Omental fat pad (tissue), 4 donors: ENCODE results near the gene APBB2. TPM values are rescaled to one million over a fixed set of nuclear protein-coding genes. Genes with fewer than 3 reads are reported as not detected.
A peak's percentile ranks its signal among the peaks of the same experiment; 100 is the strongest.

Source experiments
- ATAC-seq: fragments of 150-250 bp; one replicate; pipeline ENCODE4 v1.9.1; 2016; ENCODE audit warnings: mild to moderate bottlenecking, moderate library complexity; ENCODE audit not compliant: low FRiP score
- DNase-seq: peaks from one replicate; pipeline ENCODE4 v3.0.0-alpha.2; 2019; ENCODE audit warnings: low spot score
- CTCF ChIP-seq, 3 donors: fragments of 450-650 bp; IDR thresholded peaks; one replicate each; pipeline ENCODE4 v1.5.1; 2016 to 2017; ENCODE audit warnings: antibody characterized with exemption in 3 of 3, mild to moderate bottlenecking in 3 of 3, moderate library complexity in 2 of 3
- total RNA-seq, 4 donors: library from RNA; depleted of rRNA; stranded (reverse); fragments of >200 nt; gene quantifications; one replicate each; pipeline ENCODE4 v1.1.0, GENCODE V29; 2016

The APBB2 gene
- total RNA-seq, 4 donors from 2014 or later, result 76.6 to 138 (median 113) TPM

DNA sequence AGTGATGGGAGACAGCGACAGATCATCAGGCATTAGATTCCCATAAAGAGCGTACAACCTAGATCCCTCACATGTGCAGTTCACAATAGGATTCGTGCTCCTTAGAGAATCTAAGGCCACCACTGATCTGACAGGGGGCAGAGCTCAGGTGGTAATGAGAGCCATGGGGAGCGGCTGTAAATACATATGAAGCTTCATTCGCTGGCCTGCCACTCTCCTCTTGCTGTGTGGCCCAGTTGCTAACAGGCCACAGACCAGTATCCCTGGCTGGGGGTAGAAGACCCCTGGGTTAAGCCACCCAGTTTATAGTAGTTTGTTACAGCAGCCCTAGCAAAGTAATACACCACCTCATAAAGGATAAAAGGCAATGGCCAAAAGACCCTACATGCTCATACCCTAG lies 30.3 kb downstream of the APBB2 start:
- DNase-seq, result no peak

GRCh38 chr4:41183021-41183553 lies 31.3 kb downstream of the APBB2 start:
- no peak for ATAC-seq
- no peak for TF ChIP-seq CTCF (IDR thresholded peaks at IDR 0.05)
- DNase-seq, result no peak

More for the DNA sequence above, 30.3 kb downstream of the APBB2 start:
- ATAC-seq, result no peak
- no peak for TF ChIP-seq CTCF (IDR thresholded peaks at IDR 0.05)

DNA sequence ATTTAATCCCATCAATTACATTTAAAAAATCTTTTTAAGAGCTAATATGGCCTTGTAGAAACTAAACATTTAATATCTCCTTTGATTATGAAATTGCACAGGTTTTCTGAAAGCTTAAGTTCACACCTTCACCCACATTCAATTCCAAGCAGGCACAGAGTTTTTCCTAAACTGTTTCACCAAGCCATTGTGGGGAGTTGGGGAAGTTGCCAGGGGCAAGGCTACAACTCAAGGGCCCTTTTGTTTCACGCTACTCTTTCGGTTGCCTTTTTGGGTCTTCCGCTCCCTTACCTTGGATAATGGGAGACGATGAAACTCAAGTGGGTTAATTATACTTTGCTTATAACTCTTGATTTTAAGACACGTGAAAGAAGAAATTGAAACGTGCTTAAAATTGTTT lies 33.3 kb downstream of the APBB2 start:
- no peak for TF ChIP-seq CTCF (IDR thresholded peaks at IDR 0.05)
- no peak for DNase-seq
- no peak for ATAC-seq

DNA sequence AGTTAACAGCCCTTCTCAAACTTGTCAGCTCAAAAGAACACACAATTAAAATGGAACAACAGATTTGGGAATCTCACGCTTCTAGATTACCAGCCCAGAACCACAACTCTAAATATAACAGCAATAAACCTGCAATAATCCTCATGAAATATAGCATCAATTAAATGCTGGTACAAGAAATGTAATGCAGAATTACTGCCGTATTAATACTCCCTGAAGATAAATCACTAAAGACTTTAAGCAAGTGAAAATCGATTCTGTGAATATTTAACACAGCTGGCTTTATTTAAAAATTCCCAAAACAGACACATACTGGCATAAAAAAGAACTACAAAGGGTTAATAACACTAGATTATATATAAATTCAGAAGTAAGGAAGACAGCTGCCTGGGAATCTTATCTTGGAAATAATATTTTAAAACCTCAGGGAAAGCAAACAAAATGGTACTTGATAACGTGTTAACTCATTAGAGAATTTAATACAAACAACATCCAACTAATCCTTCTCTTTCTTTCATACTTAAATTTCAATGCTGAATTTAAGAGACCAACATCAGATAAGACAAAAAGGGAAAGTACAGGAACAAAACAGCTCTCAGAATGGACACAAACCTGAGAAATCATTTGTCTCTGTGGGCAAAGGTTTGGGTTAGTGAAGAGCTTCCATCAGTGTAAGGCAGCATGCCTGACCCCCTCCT lies 34.7 kb downstream of the APBB2 start:
- TF ChIP-seq CTCF (IDR thresholded peaks at IDR 0.05), result no peak
- DNase-seq (no peak), ATAC-seq (no peak)

DNA sequence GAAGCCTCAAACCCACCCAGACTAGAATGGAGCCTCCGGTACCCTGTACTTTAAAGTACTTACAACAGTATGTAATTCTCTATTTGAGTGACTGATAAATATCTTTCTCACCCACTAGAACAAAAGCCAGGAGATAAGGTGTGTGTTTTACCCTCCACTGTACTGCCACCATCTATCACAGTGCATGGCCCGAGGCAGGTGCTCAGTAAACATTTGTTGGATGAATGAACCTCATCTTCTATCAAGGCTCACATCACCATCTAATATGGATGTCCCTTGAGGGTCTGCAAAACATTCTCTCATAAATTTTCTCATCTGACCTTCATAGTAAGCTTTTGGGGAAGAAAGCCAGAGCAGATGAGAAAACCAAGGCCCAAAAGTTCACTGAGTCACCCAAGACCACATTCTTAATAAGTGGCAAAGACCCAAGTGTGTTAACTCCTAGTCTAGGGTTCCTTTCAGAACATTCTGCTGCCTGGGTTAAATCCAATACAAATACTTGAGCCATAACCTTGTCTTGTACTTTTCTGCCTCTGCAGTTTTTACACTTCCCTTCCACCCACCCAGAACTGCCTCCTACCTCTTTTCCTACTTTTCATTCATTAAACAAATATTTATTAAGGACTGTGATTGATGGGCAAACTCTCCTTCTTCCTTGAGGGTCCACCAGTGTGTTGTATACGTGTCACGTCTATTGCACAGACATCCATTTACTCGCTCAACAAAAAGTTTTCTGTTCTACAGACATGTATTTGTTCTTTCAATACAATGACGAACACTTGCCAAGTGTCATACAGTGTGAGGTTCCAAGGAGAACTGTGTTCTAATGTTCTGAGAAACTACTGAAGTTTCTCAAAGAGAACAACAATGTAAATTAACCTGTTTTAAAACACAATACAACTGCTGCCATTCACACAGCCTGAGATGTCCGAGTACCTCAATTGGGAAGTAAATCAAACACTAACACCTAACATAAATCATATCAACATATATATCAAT lies 35.7 kb downstream of the APBB2 start:
- no peak for TF ChIP-seq CTCF (IDR thresholded peaks at IDR 0.05)
- ATAC-seq (peak; percentile 79), DNase-seq (no peak)

- TF ChIP-seq CTCF (IDR thresholded peaks at IDR 0.05), result no peak
- DNase-seq (no peak), ATAC-seq (peak; percentile 46)
These were observed 37.3 kb downstream of the APBB2 start for GRCh38 chr4:41177016-41177415.
